Measurements from ENCODE around the gene RPA3. TPM values are rescaled to one million over a fixed set of nuclear protein-coding genes. Genes with fewer than 3 reads are reported as not detected.

RPA3 gene
- total RNA-seq, 1 experiment from 2014 or later: 61.4 TPM

GRCh38 chr7:7701527-7701926 is 16.9 kb downstream of the RPA3 start:
- CTCF ChIA-PET: interaction anchor here (0.5 kb wide), 1 partner anchor 15 kb away, joined by 5 read pairs; no protein-coding TSS in a partner anchor
- Histone ChIP-seq H3K36me3 (ENCODE audit: insufficient read depth, low read length, poor library complexity, severe bottlenecking) (no peaks in the 10 kb centered on the region), H3K27ac (ENCODE audit: low read depth, low read length, poor library complexity, severe bottlenecking) (no peak overlapping the region), H3K9me3 (ENCODE audit: low read depth, low read length, poor library complexity, severe bottlenecking) (no peaks in the 10 kb centered on the region), H3K4me3 (ENCODE audit: low read depth, low read length, poor library complexity, severe bottlenecking) (no peak overlapping the region), H3K4me1 (ENCODE audit: insufficient read depth, low read length, poor library complexity, severe bottlenecking) (no peaks in the 10 kb centered on the region), H3K27me3 (replicated peaks; ENCODE audit: insufficient read depth, low read depth, low read length, poor library complexity) (no peaks in the 10 kb centered on the region)
- no peak for DNase-seq (ENCODE audit: low spot score)
- intact Hi-C loops (cut with micrococcal nuclease; ENCODE audit: unreplicated experiment): no loop called here
- no TSS peak for BruUV-seq (replicated peaks)
- POLR2A ChIA-PET (ENCODE audit: low non-redundant PET): no interaction called here
- TF ChIP-seq CTCF (conservative IDR thresholded peaks at IDR 0.05; ENCODE audit: low read depth, low read length) (no peak), EZH2 (IDR thresholded peaks at IDR 0.05; ENCODE audit: borderline replicate concordance, low read depth, low read length, poor library complexity, severe bottlenecking) (no peak)

DNA sequence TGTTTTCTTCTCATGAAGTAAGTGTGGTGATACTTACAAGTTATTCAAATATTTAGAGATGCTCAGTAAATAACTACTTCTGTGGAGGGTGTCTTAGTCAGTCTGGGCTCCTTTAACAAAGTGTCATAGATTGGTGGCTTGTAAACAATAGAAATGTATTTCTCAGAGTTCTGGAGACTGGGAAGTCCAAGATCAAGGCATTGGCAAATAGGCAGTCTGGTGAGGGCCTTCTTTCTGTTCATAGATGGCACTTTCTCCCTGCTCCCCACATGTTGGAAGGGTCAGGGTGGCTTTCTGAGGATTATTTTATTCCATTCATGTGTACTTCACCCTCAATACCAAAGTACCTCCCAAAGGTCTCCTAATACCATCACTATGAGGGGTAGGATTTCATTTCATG is 18.4 kb downstream of the RPA3 start:
- BruUV-seq (replicated peaks): no TSS peak
- Histone ChIP-seq H3K4me1 (ENCODE audit: insufficient read depth, low read length, poor library complexity, severe bottlenecking) (no peaks in the 10 kb centered on the region), H3K9me3 (ENCODE audit: low read depth, low read length, poor library complexity, severe bottlenecking) (no peaks in the 10 kb centered on the region), H3K27me3 (replicated peaks; ENCODE audit: insufficient read depth, low read depth, low read length, poor library complexity) (no peaks in the 10 kb centered on the region), H3K4me3 (ENCODE audit: low read depth, low read length, poor library complexity, severe bottlenecking) (no peak overlapping the region), H3K36me3 (ENCODE audit: insufficient read depth, low read length, poor library complexity, severe bottlenecking) (no peaks in the 10 kb centered on the region), H3K27ac (ENCODE audit: low read depth, low read length, poor library complexity, severe bottlenecking) (no peak overlapping the region)
- DNase-seq (ENCODE audit: low spot score): no peak
- ChIA-PET CTCF (no interaction called here), POLR2A (ENCODE audit: low non-redundant PET) (no interaction called here)
- TF ChIP-seq EZH2 (IDR thresholded peaks at IDR 0.05; ENCODE audit: borderline replicate concordance, low read depth, low read length, poor library complexity, severe bottlenecking) (no peak), CTCF (conservative IDR thresholded peaks at IDR 0.05; ENCODE audit: low read depth, low read length) (no peak)
- intact Hi-C loops (cut with micrococcal nuclease; ENCODE audit: unreplicated experiment): no loop called here

DNA sequence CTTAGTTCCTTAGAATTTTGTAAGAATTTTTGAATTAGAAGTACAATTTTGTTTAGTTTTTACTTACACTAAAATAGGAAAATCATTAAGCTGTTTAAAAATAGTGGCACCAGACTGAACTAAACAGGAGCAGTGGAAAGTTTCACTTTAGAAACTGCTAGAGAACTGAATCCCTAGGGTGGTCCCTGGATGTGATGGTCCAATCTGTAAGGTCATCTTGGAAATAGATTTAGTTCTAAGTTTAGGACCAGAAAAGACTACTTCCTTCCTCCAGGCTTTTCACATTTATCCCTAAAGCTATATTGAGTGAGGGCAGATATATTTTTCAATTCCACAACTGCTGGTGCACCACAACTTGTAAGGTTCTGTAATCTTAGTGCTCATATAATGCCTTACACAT is 19.0 kb downstream of the RPA3 start:
- Histone ChIP-seq H3K9me3 (ENCODE audit: low read depth, low read length, poor library complexity, severe bottlenecking) (no peaks in the 10 kb centered on the region), H3K27me3 (replicated peaks; ENCODE audit: insufficient read depth, low read depth, low read length, poor library complexity) (no peaks in the 10 kb centered on the region), H3K36me3 (ENCODE audit: insufficient read depth, low read length, poor library complexity, severe bottlenecking) (no peaks in the 10 kb centered on the region), H3K4me1 (ENCODE audit: insufficient read depth, low read length, poor library complexity, severe bottlenecking) (no peaks in the 10 kb centered on the region), H3K27ac (ENCODE audit: low read depth, low read length, poor library complexity, severe bottlenecking) (no peak overlapping the region), H3K4me3 (ENCODE audit: low read depth, low read length, poor library complexity, severe bottlenecking) (no peak overlapping the region)
- TF ChIP-seq EZH2 (IDR thresholded peaks at IDR 0.05; ENCODE audit: borderline replicate concordance, low read depth, low read length, poor library complexity, severe bottlenecking) (no peak), CTCF (conservative IDR thresholded peaks at IDR 0.05; ENCODE audit: low read depth, low read length) (no peak)
- no TSS peak for BruUV-seq (replicated peaks)
- intact Hi-C loops (cut with micrococcal nuclease; ENCODE audit: unreplicated experiment): no loop called here
- ChIA-PET CTCF (no interaction called here), POLR2A (ENCODE audit: low non-redundant PET) (no interaction called here)
- no peak for DNase-seq (ENCODE audit: low spot score)
